ENCODE data around the gene AKIRIN1. TPM values are rescaled to one million over a fixed set of nuclear protein-coding genes. Genes with fewer than 3 reads are reported as not detected.

Gene AKIRIN1
- total and polyA plus RNA-seq, 12 donors = 9.1 to 71.3 (median 40.7) TPM

DNA sequence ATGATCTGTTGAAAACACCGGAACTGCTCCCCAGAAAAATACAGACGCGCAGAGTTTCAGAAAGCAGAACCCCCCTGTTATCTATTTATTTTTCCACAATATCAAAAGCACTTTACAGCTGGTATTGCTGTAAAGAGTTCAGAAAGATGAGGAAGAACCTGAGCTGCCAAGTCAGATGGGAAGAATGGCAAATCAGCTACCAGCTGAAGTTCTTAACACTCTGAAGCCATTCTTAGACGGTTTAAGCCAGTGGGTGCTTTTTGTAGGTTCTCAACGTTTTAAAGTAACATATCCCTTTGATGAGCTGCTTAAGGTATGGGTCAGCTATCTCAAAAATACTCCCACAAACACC, 714 bp upstream of the AKIRIN1 start:
- 26 to 35% (median 28%) methylated on average over 5 of the region's 5 CpGs for WGBS, 4 donors
- intact Hi-C loops (cut with DNase I) = loop anchor here in 1 of 2 donors (5.0 kb wide), 1 partner anchor 118 kb away; the partner anchor contains the start of gene MYCBP

DNA sequence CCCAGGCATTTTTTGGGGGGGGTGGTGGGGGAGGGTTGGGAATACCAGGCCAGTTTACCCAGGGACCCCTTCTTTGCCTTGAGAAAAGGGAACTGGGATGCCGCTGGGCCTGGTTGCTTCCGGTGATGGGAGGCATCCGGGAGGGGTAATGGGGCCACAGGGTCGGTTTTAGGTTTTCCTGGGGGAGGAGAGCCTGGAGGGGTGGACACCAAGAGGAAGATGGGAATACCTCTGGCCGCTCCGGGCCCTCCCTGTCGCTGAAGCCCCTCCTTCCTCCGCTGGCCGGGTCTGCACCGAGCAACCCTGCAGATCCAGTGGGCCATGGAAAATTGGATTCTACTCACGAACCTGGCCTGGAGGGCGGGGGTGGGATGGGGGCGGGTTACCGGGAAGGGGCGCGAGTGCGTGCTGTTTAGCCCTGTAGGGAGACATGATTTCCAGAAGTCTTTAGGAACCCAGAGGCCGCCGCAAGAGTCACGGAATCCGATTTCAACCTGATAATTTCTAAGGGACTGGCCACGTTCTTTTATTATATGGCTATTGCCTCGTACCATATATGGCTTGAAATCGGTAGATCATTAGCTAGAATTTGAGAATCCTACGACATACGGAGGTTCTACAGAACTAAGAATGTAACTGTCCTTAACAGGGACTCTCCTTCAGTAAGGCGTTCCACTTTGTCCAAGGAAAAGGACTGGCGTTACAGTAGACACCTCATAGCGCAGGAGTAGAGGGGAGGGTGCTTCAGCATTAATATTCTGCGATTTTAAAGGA, 749 bp downstream of the AKIRIN1 start:
- 0 to 2% (median 1%) methylated on average over 16 to 30 of the region's 30 CpGs for WGBS, 4 donors
- peak; percentile 42 to 67 (median 50) for DNase-seq
- peak overlapping the region; percentile 69 to 95 (median 90) for H3K27ac ChIP-seq
- H3K27me3 ChIP-seq = no peaks in the 10 kb centered on the region
- TF ChIP-seq, protein P1, sequence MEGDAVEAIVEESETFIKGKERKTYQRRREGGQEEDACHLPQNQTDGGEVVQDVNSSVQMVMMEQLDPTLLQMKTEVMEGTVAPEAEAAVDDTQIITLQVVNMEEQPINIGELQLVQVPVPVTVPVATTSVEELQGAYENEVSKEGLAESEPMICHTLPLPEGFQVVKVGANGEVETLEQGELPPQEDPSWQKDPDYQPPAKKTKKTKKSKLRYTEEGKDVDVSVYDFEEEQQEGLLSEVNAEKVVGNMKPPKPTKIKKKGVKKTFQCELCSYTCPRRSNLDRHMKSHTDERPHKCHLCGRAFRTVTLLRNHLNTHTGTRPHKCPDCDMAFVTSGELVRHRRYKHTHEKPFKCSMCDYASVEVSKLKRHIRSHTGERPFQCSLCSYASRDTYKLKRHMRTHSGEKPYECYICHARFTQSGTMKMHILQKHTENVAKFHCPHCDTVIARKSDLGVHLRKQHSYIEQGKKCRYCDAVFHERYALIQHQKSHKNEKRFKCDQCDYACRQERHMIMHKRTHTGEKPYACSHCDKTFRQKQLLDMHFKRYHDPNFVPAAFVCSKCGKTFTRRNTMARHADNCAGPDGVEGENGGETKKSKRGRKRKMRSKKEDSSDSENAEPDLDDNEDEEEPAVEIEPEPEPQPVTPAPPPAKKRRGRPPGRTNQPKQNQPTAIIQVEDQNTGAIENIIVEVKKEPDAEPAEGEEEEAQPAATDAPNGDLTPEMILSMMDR (IDR thresholded peaks at IDR 0.05) = no peak
- TF ChIP-seq POLR2A (IDR thresholded peaks at IDR 0.05) = no peak
- H3K9me3 ChIP-seq (replicated peaks in 1 of 3) = no peaks in the 10 kb centered on the region
- H3K36me3 ChIP-seq (replicated peaks in 1 of 2) = peaks cover 0 to 6% of the 10 kb centered on the region in 2 donors
- H3K4me1 ChIP-seq (replicated peaks in 1 of 2) = peaks cover 15 to 33% of the 10 kb centered on the region in 2 donors
- intact Hi-C loops (cut with DNase I) = loop anchor here in 1 of 2 donors (5.0 kb wide), 1 partner anchor 120 kb away; the partner anchor contains the start of gene MYCBP
- H3K4me3 ChIP-seq = peak overlapping the region in 3 of 4 donors; percentile 60 to 87 (median 78)

More for the DNA sequence above, 714 bp upstream of the AKIRIN1 start:
- no peaks in the 10 kb centered on the region for H3K9me3 ChIP-seq (replicated peaks in 1 of 3)
- H3K4me1 ChIP-seq (replicated peaks in 1 of 2) = peaks cover 15 to 24% of the 10 kb centered on the region in 2 donors
- no peaks in the 10 kb centered on the region for H3K27me3 ChIP-seq
- H3K4me3 ChIP-seq = peak overlapping the region in 1 of 4 donors; percentile 78
- no peaks in the 10 kb centered on the region for H3K36me3 ChIP-seq (replicated peaks in 1 of 2)
- no peak for TF ChIP-seq POLR2A (IDR thresholded peaks at IDR 0.05)
- TF ChIP-seq, protein P1 (IDR thresholded peaks at IDR 0.05) = no peak
- DNase-seq = no peak
- H3K27ac ChIP-seq = peak overlapping the region in 4 of 5 donors; percentile 84 to 95 (median 90)

DNA sequence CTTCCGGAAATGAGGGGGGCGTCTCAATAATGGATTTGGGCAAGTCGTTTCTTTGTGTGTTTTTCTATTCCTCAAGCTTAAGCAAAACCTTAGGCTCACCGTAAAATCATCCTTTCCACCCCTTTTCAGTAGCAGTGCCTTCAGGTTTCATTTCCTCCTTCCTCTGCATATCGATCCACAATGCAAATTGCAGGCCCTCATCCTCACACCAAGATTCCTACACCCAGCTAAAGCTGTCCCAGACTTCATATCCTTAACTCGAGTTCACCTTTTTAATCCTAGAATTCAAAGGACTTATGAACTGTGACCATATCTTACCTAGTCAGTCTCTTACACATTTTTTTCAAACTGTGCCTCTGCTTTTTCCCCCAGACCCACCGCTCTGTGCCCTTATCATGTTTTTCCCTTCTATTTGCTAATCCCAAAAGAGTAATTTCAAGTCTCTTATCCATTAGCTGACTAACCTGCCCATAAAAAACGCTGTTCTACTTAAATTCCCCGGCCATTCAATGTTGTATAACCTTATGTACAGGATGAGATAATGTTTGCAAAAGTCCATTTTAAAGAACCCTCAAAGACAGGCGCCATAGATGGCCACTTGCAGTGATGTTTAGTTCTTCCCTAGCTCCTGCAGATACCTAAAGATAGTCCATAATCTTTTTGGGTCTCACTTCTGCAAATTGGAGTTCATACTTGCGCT, 1.5 kb downstream of the AKIRIN1 start:
- Histone ChIP-seq H3K36me3 (replicated peaks in 1 of 2) (peaks cover 0 to 8% of the 10 kb centered on the region in 2 donors), H3K27me3 (no peaks in the 10 kb centered on the region), H3K27ac (peak overlapping the region in 4 of 5 donors; percentile 0 to 95 (median 87)), H3K4me3 (peak overlapping the region in 3 of 4 donors; percentile 60 to 87 (median 78)), H3K4me1 (replicated peaks in 1 of 2) (peaks cover 15 to 39% of the 10 kb centered on the region in 2 donors), H3K9me3 (replicated peaks in 1 of 3) (no peaks in the 10 kb centered on the region)
- TF ChIP-seq POLR2A (IDR thresholded peaks at IDR 0.05) = no peak
- TF ChIP-seq, protein P1 (IDR thresholded peaks at IDR 0.05) = no peak
- intact Hi-C loops (cut with DNase I) = loop anchor here in 1 of 2 donors (5.0 kb wide), 1 partner anchor 120 kb away; the partner anchor contains the start of gene MYCBP
- no peak for DNase-seq
- 22 to 23% (median 23%) methylated on average over 11 of the region's 11 CpGs for WGBS, 4 donors

DNA sequence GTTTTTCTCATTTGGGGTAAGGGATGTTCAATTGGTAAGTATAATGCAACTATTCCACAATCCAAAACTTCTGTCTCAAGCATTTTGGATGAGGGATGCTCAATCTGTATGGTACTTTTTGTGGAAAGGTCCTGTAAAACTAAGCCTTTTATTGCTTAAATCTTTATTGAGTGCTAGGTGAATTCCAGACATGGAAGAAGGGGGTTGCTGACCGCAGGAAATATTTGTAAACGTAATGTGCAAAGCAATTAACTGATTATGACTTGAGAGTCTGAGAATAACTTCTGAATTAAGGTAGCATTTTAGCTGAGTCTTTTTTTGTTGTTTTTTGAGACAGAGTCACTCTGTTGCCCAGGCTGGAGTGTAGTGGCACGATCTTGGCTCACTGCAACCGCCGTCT, 3.1 kb downstream of the AKIRIN1 start:
- WGBS, 4 donors = 91 to 94% (median 94%) methylated on average over 5 of the region's 5 CpGs
- Histone ChIP-seq H3K36me3 (replicated peaks in 1 of 2) (peaks cover 0 to 20% of the 10 kb centered on the region in 2 donors), H3K4me1 (replicated peaks in 1 of 2) (peaks cover 15 to 47% of the 10 kb centered on the region in 2 donors)

More for the DNA sequence above, 3.1 kb downstream of the AKIRIN1 start:
- Histone ChIP-seq H3K27ac (no peak overlapping the region), H3K9me3 (replicated peaks in 1 of 3) (no peaks in the 10 kb centered on the region), H3K4me3 (no peak overlapping the region), H3K27me3 (no peaks in the 10 kb centered on the region)
- no peak for DNase-seq
- TF ChIP-seq, protein P1 (IDR thresholded peaks at IDR 0.05) = no peak
- no peak for TF ChIP-seq POLR2A (IDR thresholded peaks at IDR 0.05)
- intact Hi-C loops (cut with DNase I) = loop anchor here in 1 of 2 donors (5.0 kb wide), 1 partner anchor 122 kb away; the partner anchor contains the start of gene MYCBP
